K562 (cell line): Measurements from ENCODE around the gene HYAL4. TPM values are rescaled to one million over a fixed set of nuclear protein-coding genes. Genes with fewer than 3 reads are reported as not detected.

Experiments used
- ATAC-seq: fragments of 200-7000 bp; cut with Tn5 transposase; 3 replicates; pipeline ENCODE4 v1.9.1; 2020; ENCODE audit warnings: moderate library complexity
- BruUV-seq: library from RNA; stranded (reverse); fragments of 400-500 nt; replicated peaks from 2 replicates; lab custom pipeline; 2021; lab: Mats Ljungman, UMichigan
- CTCF ChIA-PET: fragments of 300-600 bp; formaldehyde crosslinking; extraction: SDS; loops from one replicate; lab custom pipeline; 2021; ENCODE audit warnings: low intra/inter-chr PET ratio; lab: Yijun Ruan, JAX
- POLR2A ChIA-PET: fragments of 300-600, 350-650 bp; sonication (Branson Sonifier 250); formaldehyde crosslinking; extraction: SDS; loops from one replicate; lab custom pipeline; 2021; ENCODE audit warnings: antibody characterized with exemption, inconsistent platforms; lab: Yijun Ruan, JAX
- DNase-seq, 4 experiments: peaks; one replicate each; pipeline versions ENCODE4 v3.0.0 to v3.0.0-alpha.2; 2011 to 2018; ENCODE audit warnings: low spot score in 3 of 4, mixed read lengths in 3 of 4; ENCODE audit errors: extremely low read depth in 1 of 4
- FAIRE-seq: peaks from 2 replicates; lab custom pipeline; 2011; peaks lifted over from hg19 to GRCh38; lab: Jason Lieb, UNC
- H2AFZ ChIP-seq: 2 replicates; pipeline ENCODE4 v1.6.0; 2011; ENCODE audit warnings: low read depth, low read length, control low read depth, inconsistent platforms
- H3K27ac ChIP-seq: fragments of 200-600 bp; 3 replicates; pipeline ENCODE4 v1.8.0; 2011; ENCODE audit warnings: low read depth, mild to moderate bottlenecking, control low read depth, inconsistent platforms, low read length, moderate library complexity, mixed read lengths; ENCODE audit errors: extremely low read depth
- H3K27me3 ChIP-seq, 2 experiments: fragments of 300-600 bp in 1 of 2; 2 replicates in 1 of 2; 3 replicates in 1 of 2; pipeline versions ENCODE4 v1.6.0 to v1.8.0; 2011; ENCODE audit warnings: inconsistent platforms in 2 of 2, low read length in 2 of 2, mild to moderate bottlenecking in 1 of 2, mixed read lengths in 1 of 2, moderate library complexity in 1 of 2; ENCODE audit not compliant: control insufficient read depth in 2 of 2, insufficient read depth in 2 of 2
- H3K36me3 ChIP-seq: fragments of 300-600 bp; 3 replicates; pipeline ENCODE4 v1.8.0; 2011; ENCODE audit warnings: mild to moderate bottlenecking, low read length, inconsistent platforms; ENCODE audit not compliant: control insufficient read depth, insufficient read depth
- H3K4me1 ChIP-seq, 2 experiments: fragments of 200-600 bp in 1 of 2; replicated peaks in 1 of 2; 2 replicates in 1 of 2; 3 replicates in 1 of 2; pipeline versions ENCODE4 v1.5.1 to v1.8.0; 2011; ENCODE audit warnings: inconsistent platforms in 2 of 2, low read length in 2 of 2, mild to moderate bottlenecking in 1 of 2, mixed read lengths in 1 of 2, moderate library complexity in 1 of 2; ENCODE audit not compliant: control insufficient read depth in 2 of 2, insufficient read depth in 2 of 2
- H3K4me2 ChIP-seq: 2 replicates; pipeline ENCODE4 v1.6.1; 2011; ENCODE audit warnings: low read length, control low read depth, inconsistent platforms, mixed read lengths; ENCODE audit not compliant: insufficient read depth
- H3K4me3 ChIP-seq: fragments of 200-600 bp; sonication (generic), shearing (Covaris generic); 2 replicates; pipeline ENCODE4 v1.5.1; 2016; ENCODE audit warnings: control low read depth, inconsistent platforms
- H3K79me2 ChIP-seq: fragments of 200-600 bp; 3 replicates; pipeline ENCODE4 v1.8.0; 2011; ENCODE audit warnings: low read length, inconsistent platforms; ENCODE audit not compliant: control insufficient read depth, insufficient read depth
- H3K9ac ChIP-seq, 2 experiments: 2 replicates each; pipeline versions ENCODE4 v1.6.0 to v1.6.1; 2011; ENCODE audit warnings: low read depth in 2 of 2, low read length in 2 of 2, control low read depth in 1 of 2, inconsistent platforms in 1 of 2, mild to moderate bottlenecking in 1 of 2, mixed read lengths in 1 of 2; ENCODE audit not compliant: insufficient read depth in 1 of 2
- H3K9me1 ChIP-seq: one replicate; pipeline ENCODE4 v1.6.0; 2011; ENCODE audit warnings: inconsistent platforms, mild to moderate bottlenecking, low read length, moderate library complexity; ENCODE audit not compliant: control insufficient read depth, insufficient read depth
- H3K9me3 ChIP-seq: replicated peaks from 2 replicates; pipeline ENCODE4 v1.5.1; 2011; ENCODE audit warnings: low read depth, low read length, inconsistent platforms; ENCODE audit not compliant: control insufficient read depth, insufficient read depth
- H4K20me1 ChIP-seq: replicated peaks from 2 replicates; pipeline ENCODE4 v1.6.1; 2011; ENCODE audit warnings: low read length, inconsistent platforms, mixed read lengths; ENCODE audit not compliant: control insufficient read depth, insufficient read depth
- NCOA4 ChIP-seq: fragments of 450-650 bp; IDR thresholded peaks from 2 replicates; pipeline ENCODE4 v1.6.1; 2018; ENCODE audit warnings: mild to moderate bottlenecking; ENCODE audit not compliant: partially characterized antibody
- POLR2B ChIP-seq: fragments of 450-650 bp; IDR thresholded peaks from 2 replicates; pipeline ENCODE4 v1.6.1; 2018; ENCODE audit warnings: low read depth; ENCODE audit not compliant: partially characterized antibody
- RBFOX2 ChIP-seq: fragments of 200-400 bp; formaldehyde crosslinking; IDR thresholded peaks from 2 replicates; pipeline ENCODE4 v1.6.1; 2017; ENCODE audit warnings: low read depth, mild to moderate bottlenecking, low read length, moderate library complexity
- RBM15 ChIP-seq: fragments of 200-400 bp; formaldehyde crosslinking; IDR thresholded peaks from 2 replicates; pipeline ENCODE4 v1.6.1; 2018; ENCODE audit warnings: mild to moderate bottlenecking, low read length, moderate library complexity; ENCODE audit not compliant: insufficient read depth
- STAT5A ChIP-seq: IDR thresholded peaks from 2 replicates; pipeline ENCODE4 v1.6.1; 2012; ENCODE audit warnings: low read length, inconsistent platforms, borderline replicate concordance
- TARDBP ChIP-seq: fragments of 450-650 bp; IDR thresholded peaks from 2 replicates; pipeline ENCODE4 v1.6.1; 2016
- TBL1XR1 ChIP-seq, 2 experiments: IDR thresholded peaks; 2 replicates each; pipeline ENCODE4 v1.6.1; 2012; ENCODE audit warnings: improper control_type of control experiment in 2 of 2, low read length in 2 of 2, mild to moderate bottlenecking in 1 of 2
- U2AF1 ChIP-seq: fragments of 200-400 bp; formaldehyde crosslinking; optimal IDR thresholded peaks from 2 replicates; pipeline ENCODE3; 2017; ENCODE audit warnings: mild to moderate bottlenecking, low read depth, low read length, moderate library complexity
- ZNF212 ChIP-seq: fragments of 450-650 bp; formaldehyde crosslinking; IDR thresholded peaks from 2 replicates; pipeline ENCODE4 v1.4.0; 2020; ENCODE audit warnings: mild to moderate bottlenecking
- ZNF408 ChIP-seq: fragments of 250-450 bp; sonication (Bioruptor Pico); IDR thresholded peaks from 2 replicates; pipeline ENCODE4 v1.4.0; 2020; ENCODE audit warnings: low read depth, mild to moderate bottlenecking, moderate library complexity
- WGBS: fragments of 100-300 bp; shearing (Covaris generic); methylation state at CpG from one replicate; pipeline ENCODE4 v1.1.6; 2016; ENCODE audit warnings: low coverage, mixed read lengths; ENCODE audit not compliant: insufficient coverage; ENCODE audit errors: missing lambda C conversion rate; 5-methylcytosine and 5-hydroxymethylcytosine counted together
- in situ Hi-C: fragments of 300-500 bp; cut with MboI; formaldehyde crosslinking; loops from 4 replicates; pipeline ENCODE4 v1.15.0; 2018; ENCODE audit warnings: inconsistent platforms, mixed read lengths
- intact Hi-C: fragments of 100-400 bp; cut with micrococcal nuclease; formaldehyde crosslinking; loops from 2 replicates; pipeline ENCODE4 v1.14.2; 2022
- polyA plus RNA-seq, 8 experiments: library from polyadenylated mRNA; depleted of rRNA in 4 of 8; stranded (reverse) in 5 of 8; unstranded in 3 of 8; fragments of >200 nt; fragmentation: Nextera tagmentation in 2 of 8; fragmentation: Illumina TruSeq in 1 of 8; extraction: Ambion mirVana in 2 of 8; extraction: Trizol in 1 of 8; gene quantifications; 2 replicates each; pipeline versions ENCODE4 v1.2.1 to v1.2.3, GENCODE V29; 2011 to 2014; ENCODE audit warnings: inconsistent platforms in 1 of 8, missing spikeins in 1 of 8
- total RNA-seq, 7 experiments: library from RNA; depleted of rRNA in 6 of 7; stranded (reverse); fragments of >200 nt in 6 of 7; fragmentation: Illumina TruSeq in 2 of 7; extraction: Trizol in 2 of 7; gene quantifications; 2 replicates each; pipeline versions ENCODE4 v1.2.1 to v1.2.3, GENCODE V29; 2011 to 2021; ENCODE audit warnings: low replicate concordance in 1 of 7
- TF ChIP-seq, protein P1 (sequence below): fragments of 250-450 bp; sonication (Bioruptor Pico); IDR thresholded peaks from 2 replicates; pipeline ENCODE4 v1.5.1; 2021; ENCODE audit warnings: mild to moderate bottlenecking
- TF ChIP-seq, protein P2 (sequence below): sonication (generic); formaldehyde crosslinking; IDR thresholded peaks from 2 replicates; pipeline ENCODE4 v1.8.0; 2022; ENCODE audit warnings: mild to moderate bottlenecking, missing genetic modification reagents
- TF ChIP-seq, protein P3 (sequence below): fragments of 450-650 bp; IDR thresholded peaks from 2 replicates; pipeline ENCODE4 v1.6.1; 2018; ENCODE audit warnings: mild to moderate bottlenecking, low read depth; ENCODE audit not compliant: partially characterized antibody
- TF ChIP-seq, protein P4 (sequence below): fragments of 450-650 bp; IDR thresholded peaks from 2 replicates; pipeline ENCODE4 v1.6.1; 2018; ENCODE audit not compliant: partially characterized antibody

HYAL4 gene
- total and polyA plus RNA-seq, 9 of the 15 experiments (the other 6 are each of a cell fraction or from before 2014, with no cell fraction given): not detected

DNA sequence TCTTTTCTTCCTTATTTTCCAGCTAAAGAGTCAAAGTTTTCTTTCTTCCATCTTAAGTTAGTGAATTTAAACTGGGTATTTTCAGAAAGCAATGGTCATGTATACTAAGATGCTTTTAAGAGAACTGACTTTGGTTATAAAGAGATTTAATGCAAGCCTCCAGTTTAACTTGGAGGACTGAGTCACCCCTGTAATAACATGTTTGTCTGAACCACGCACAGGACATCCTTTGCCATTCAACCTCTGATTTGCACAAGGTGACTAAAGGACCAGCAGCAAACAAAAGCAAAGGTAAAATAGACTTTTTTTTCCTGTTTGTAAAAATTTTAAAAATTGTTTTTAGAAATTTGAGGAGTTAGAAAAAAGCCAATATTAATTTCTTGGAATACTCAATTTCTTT is 2.9 kb downstream of the HYAL4 start:
- ATAC-seq: no peak
- Histone ChIP-seq H2AFZ (no peak overlapping the region), H3K36me3 (no peaks in the 10 kb centered on the region), H4K20me1 (no peaks in the 10 kb centered on the region), H3K79me2 (no peaks in the 10 kb centered on the region), H3K9ac (no peak overlapping the region), H3K4me1 (no peaks in the 10 kb centered on the region), H3K9me1 (no peaks in the 10 kb centered on the region), H3K4me2 (no peak overlapping the region), H3K27me3 (no peaks in the 10 kb centered on the region), H3K9me3 (no peaks in the 10 kb centered on the region), H3K4me3 (no peak overlapping the region), H3K27ac (no peak overlapping the region)
- 0% methylated on average over 1 of the region's 1 CpG for WGBS
- FAIRE-seq: no peak
- POLR2A ChIA-PET: interaction anchor here (0.7 kb wide), 1 partner anchor 156 kb away, joined by 3 read pairs; no protein-coding TSS in a partner anchor
- no peak for DNase-seq
- intact Hi-C loops (no loop called here), in situ Hi-C loops (no loop called here)
- TF ChIP-seq ZNF408 (no peak), TBL1XR1 (IDR thresholded peaks at IDR 0.05; ENCODE audit: low read length in 2 of 2) (no peak), POLR2B (no peak), NCOA4 (no peak), U2AF1 (no peak), TARDBP (no peak), ZNF212 (CRISPR knock-in tag) (no peak), STAT5A (no peak), RBM15 (no peak), RBFOX2 (no peak)
- TF ChIP-seq, protein P1, sequence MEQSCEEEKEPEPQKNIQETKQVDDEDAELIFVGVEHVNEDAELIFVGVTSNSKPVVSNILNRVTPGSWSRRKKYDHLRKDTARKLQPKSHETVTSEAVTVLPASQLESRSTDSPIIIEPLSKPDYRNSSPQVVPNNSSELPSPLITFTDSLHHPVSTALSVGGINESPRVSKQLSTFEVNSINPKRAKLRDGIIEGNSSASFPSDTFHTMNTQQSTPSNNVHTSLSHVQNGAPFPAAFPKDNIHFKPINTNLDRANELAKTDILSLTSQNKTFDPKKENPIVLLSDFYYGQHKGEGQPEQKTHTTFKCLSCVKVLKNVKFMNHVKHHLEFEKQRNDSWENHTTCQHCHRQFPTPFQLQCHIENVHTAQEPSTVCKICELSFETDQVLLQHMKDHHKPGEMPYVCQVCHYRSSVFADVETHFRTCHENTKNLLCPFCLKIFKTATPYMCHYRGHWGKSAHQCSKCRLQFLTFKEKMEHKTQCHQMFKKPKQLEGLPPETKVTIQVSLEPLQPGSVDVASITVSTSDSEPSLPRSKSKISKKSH: no peak
- TF ChIP-seq, protein P2, sequence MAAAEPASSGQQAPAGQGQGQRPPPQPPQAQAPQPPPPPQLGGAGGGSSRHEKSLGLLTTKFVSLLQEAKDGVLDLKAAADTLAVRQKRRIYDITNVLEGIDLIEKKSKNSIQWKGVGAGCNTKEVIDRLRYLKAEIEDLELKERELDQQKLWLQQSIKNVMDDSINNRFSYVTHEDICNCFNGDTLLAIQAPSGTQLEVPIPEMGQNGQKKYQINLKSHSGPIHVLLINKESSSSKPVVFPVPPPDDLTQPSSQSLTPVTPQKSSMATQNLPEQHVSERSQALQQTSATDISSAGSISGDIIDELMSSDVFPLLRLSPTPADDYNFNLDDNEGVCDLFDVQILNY (CRISPR knock-in tag): no peak
- TF ChIP-seq, protein P3, sequence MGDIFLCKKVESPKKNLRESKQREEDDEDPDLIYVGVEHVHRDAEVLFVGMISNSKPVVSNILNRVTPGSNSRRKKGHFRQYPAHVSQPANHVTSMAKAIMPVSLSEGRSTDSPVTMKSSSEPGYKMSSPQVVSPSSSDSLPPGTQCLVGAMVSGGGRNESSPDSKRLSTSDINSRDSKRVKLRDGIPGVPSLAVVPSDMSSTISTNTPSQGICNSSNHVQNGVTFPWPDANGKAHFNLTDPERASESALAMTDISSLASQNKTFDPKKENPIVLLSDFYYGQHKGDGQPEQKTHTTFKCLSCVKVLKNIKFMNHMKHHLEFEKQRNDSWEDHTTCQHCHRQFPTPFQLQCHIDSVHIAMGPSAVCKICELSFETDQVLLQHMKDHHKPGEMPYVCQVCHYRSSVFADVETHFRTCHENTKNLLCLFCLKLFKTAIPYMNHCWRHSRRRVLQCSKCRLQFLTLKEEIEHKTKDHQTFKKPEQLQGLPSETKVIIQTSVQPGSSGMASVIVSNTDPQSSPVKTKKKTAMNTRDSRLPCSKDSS: no peak
- TF ChIP-seq, protein P4, sequence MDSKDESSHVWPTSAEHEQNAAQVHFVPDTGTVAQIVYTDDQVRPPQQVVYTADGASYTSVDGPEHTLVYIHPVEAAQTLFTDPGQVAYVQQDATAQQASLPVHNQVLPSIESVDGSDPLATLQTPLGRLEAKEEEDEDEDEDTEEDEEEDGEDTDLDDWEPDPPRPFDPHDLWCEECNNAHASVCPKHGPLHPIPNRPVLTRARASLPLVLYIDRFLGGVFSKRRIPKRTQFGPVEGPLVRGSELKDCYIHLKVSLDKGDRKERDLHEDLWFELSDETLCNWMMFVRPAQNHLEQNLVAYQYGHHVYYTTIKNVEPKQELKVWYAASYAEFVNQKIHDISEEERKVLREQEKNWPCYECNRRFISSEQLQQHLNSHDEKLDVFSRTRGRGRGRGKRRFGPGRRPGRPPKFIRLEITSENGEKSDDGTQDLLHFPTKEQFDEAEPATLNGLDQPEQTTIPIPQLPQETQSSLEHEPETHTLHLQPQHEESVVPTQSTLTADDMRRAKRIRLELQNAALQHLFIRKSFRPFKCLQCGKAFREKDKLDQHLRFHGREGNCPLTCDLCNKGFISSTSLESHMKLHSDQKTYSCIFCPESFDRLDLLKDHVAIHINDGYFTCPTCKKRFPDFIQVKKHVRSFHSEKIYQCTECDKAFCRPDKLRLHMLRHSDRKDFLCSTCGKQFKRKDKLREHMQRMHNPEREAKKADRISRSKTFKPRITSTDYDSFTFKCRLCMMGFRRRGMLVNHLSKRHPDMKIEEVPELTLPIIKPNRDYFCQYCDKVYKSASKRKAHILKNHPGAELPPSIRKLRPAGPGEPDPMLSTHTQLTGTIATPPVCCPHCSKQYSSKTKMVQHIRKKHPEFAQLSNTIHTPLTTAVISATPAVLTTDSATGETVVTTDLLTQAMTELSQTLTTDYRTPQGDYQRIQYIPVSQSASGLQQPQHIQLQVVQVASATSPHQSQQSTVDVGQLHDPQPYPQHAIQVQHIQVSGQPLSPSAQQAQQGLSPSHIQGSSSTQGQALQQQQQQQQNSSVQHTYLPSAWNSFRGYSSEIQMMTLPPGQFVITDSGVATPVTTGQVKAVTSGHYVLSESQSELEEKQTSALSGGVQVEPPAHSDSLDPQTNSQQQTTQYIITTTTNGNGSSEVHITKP: no peak
- no TSS peak for BruUV-seq
- CTCF ChIA-PET: no interaction called here
